Measurements from ENCODE around the gene PSAT1. TPM values are rescaled to one million over a fixed set of nuclear protein-coding genes. Genes with fewer than 3 reads are reported as not detected.

PSAT1 gene
- total and polyA plus RNA-seq, 2 of the 4 experiments (the other 2 are of a cell fraction), result 77.2 to 88.4 TPM

DNA sequence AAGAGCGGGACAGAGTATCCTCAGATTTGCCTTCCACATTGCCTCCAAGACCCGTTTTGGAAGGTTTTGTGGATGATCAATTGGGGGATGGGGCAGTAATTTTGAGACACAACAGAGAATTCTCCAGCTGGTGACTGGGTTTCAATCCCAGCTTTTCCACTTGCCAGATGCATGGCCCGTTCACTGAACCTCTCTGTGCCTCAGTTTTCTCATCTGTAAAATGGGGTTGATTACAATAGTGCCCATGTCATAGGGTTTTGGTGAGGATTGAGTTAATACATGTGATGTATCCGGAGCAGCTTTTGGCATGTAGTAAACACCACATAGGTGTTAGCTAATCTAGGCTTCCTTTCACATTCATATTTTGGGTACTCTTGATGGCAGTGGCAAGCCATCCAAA, 59.7 kb downstream of the PSAT1 start:
- Histone ChIP-seq H3K23ac (ENCODE audit: low read depth, low read length) (no peak overlapping the region), H4K91ac (ENCODE audit: insufficient read depth, low read depth, low read length) (no peak overlapping the region), H3K36me3 (ENCODE audit: control insufficient read depth, insufficient read depth, low read length) (no peaks in the 10 kb centered on the region), H3K4me3 (ENCODE audit: insufficient read depth, low read depth, low read length) (no peak overlapping the region), H3K4me1 (ENCODE audit: control insufficient read depth, insufficient read depth, low read length) (no peaks in the 10 kb centered on the region), H3K27me3 (ENCODE audit: control insufficient read depth, insufficient read depth, low read length) (peaks cover 2% of the 10 kb centered on the region; the same call in 1 of the 2 replicates), H3K18ac (ENCODE audit: low read depth, low read length) (no peak overlapping the region), H3K79me1 (ENCODE audit: low read depth in 1 of 2, low read length in 2 of 2) (no peaks in the 10 kb centered on the region), H3K9me3 (ENCODE audit: control insufficient read depth, insufficient read depth, low read length) (no peaks in the 10 kb centered on the region), H3K4me2 (ENCODE audit: low read depth, low read length) (no peak overlapping the region), H4K5ac (ENCODE audit: low read depth, low read length) (no peak overlapping the region), H3K27ac (ENCODE audit: insufficient read depth, low read length) (no peak overlapping the region), H3K14ac (replicated peaks; ENCODE audit: low read depth, low read length) (no peak overlapping the region), H3K56ac (ENCODE audit: extremely low read depth, insufficient read depth, low read length) (no peak overlapping the region), H2AK5ac (ENCODE audit: low read depth, low read length) (no peak overlapping the region), H2BK120ac (ENCODE audit: low read depth, low read length) (no peak overlapping the region), H2BK5ac (ENCODE audit: low read depth, low read length, poor library complexity, severe bottlenecking) (no peak overlapping the region), H3K9ac (ENCODE audit: low read depth, low read length) (no peak overlapping the region), H2AFZ (replicated peaks; ENCODE audit: low read length, poor library complexity) (no peak overlapping the region), H3K9me1 (ENCODE audit: insufficient read depth, low read length) (no peaks in the 10 kb centered on the region), H2BK20ac (ENCODE audit: low read depth, low read length) (no peak overlapping the region), H2BK15ac (ENCODE audit: low read depth, low read length) (no peak overlapping the region), H2AK9ac (replicated peaks; ENCODE audit: low read depth, low read length, poor library complexity) (no peak overlapping the region), H3K4ac (ENCODE audit: low read depth, low read length) (no peak overlapping the region), H4K20me1 (ENCODE audit: insufficient read depth, low read length) (no peaks in the 10 kb centered on the region), H4K8ac (ENCODE audit: low read depth in 2 of 2, low read length in 2 of 2) (no peak overlapping the region)
- CTCF ChIA-PET, result interaction anchor here (1.8 kb wide), 1 partner anchor 9 kb away, joined by 7 read pairs; no protein-coding TSS in a partner anchor
- DNase-seq (no peak), ATAC-seq (ENCODE audit: low read depth) (no peak)
- POLR2A ChIA-PET (ENCODE audit: unreplicated experiment), result no interaction called here
- dilution Hi-C loops (cut with HindIII; ENCODE audit: low sequenced_read_pairs, unreplicated experiment), result no loop called here
- intact Hi-C loops (cut with micrococcal nuclease), result no loop called here
- TF ChIP-seq CEBPB (IDR thresholded peaks at IDR 0.05; ENCODE audit: low read depth, low read length) (no peak), SMC3 (IDR thresholded peaks at IDR 0.05; ENCODE audit: low read depth, low read length) (no peak), RCOR1 (IDR thresholded peaks at IDR 0.05; ENCODE audit: insufficient replicate concordance, low read length) (no peak), MAZ (IDR thresholded peaks at IDR 0.05; ENCODE audit: borderline replicate concordance, low read depth, low read length) (no peak), FOS (IDR thresholded peaks at IDR 0.05; ENCODE audit: low read depth, low read length) (no peak), CHD1 (IDR thresholded peaks at IDR 0.05; ENCODE audit: low read depth, low read length) (no peak), RAD21 (IDR thresholded peaks at IDR 0.05; ENCODE audit: low read length) (no peak), MXI1 (IDR thresholded peaks at IDR 0.05; ENCODE audit: borderline replicate concordance, low read depth, low read length) (no peak), NFE2L2 (IDR thresholded peaks at IDR 0.05; ENCODE audit: low read depth, low read length) (no peak), BHLHE40 (IDR thresholded peaks at IDR 0.05; ENCODE audit: low read depth, low read length) (no peak), MAFK (IDR thresholded peaks at IDR 0.05; ENCODE audit: low read depth, low read length) (no peak)
- TF ChIP-seq, protein P1, sequence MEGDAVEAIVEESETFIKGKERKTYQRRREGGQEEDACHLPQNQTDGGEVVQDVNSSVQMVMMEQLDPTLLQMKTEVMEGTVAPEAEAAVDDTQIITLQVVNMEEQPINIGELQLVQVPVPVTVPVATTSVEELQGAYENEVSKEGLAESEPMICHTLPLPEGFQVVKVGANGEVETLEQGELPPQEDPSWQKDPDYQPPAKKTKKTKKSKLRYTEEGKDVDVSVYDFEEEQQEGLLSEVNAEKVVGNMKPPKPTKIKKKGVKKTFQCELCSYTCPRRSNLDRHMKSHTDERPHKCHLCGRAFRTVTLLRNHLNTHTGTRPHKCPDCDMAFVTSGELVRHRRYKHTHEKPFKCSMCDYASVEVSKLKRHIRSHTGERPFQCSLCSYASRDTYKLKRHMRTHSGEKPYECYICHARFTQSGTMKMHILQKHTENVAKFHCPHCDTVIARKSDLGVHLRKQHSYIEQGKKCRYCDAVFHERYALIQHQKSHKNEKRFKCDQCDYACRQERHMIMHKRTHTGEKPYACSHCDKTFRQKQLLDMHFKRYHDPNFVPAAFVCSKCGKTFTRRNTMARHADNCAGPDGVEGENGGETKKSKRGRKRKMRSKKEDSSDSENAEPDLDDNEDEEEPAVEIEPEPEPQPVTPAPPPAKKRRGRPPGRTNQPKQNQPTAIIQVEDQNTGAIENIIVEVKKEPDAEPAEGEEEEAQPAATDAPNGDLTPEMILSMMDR (conservative IDR thresholded peaks at IDR 0.05; ENCODE audit: low read depth, low read length), result no peak
- TF ChIP-seq, protein P2, sequence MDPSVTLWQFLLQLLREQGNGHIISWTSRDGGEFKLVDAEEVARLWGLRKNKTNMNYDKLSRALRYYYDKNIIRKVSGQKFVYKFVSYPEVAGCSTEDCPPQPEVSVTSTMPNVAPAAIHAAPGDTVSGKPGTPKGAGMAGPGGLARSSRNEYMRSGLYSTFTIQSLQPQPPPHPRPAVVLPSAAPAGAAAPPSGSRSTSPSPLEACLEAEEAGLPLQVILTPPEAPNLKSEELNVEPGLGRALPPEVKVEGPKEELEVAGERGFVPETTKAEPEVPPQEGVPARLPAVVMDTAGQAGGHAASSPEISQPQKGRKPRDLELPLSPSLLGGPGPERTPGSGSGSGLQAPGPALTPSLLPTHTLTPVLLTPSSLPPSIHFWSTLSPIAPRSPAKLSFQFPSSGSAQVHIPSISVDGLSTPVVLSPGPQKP (IDR thresholded peaks at IDR 0.05; ENCODE audit: borderline replicate concordance, low read depth, low read length), result no peak
- TF ChIP-seq, protein P3, sequence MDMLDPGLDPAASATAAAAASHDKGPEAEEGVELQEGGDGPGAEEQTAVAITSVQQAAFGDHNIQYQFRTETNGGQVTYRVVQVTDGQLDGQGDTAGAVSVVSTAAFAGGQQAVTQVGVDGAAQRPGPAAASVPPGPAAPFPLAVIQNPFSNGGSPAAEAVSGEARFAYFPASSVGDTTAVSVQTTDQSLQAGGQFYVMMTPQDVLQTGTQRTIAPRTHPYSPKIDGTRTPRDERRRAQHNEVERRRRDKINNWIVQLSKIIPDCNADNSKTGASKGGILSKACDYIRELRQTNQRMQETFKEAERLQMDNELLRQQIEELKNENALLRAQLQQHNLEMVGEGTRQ (IDR thresholded peaks at IDR 0.05; ENCODE audit: low read depth, low read length), result no peak
- in situ Hi-C loops (cut with MboI; ENCODE audit: low sequenced_read_pairs), result no loop called here
- BruUV-seq (replicated peaks), result no TSS peak
- WGBS, 2 experiments (ENCODE audit: extremely low coverage in 2 of 2, insufficient read length in 1 of 2), result 80% methylated on average over 1 of the region's 4 CpGs; no CpG with 5 or more reads in 1 of the 2 experiments

All from IMR-90 (cell line).